Hematopoietic multipotent progenitor cell (in vitro differentiated cells): ENCODE measurements around the gene BPIFB2. TPM values are rescaled to one million over a fixed set of nuclear protein-coding genes. Genes with fewer than 3 reads are reported as not detected.
A peak's percentile ranks its signal among the peaks of the same experiment; 100 is the strongest.

Source experiments
- DNase-seq, 3 donors: peaks; one replicate each; pipeline ENCODE4 v3.0.0-alpha.2; 2011 to 2015; ENCODE audit warnings: low read depth in 2 of 3, low spot score in 2 of 3
- total RNA-seq: library from RNA; depleted of rRNA; stranded (reverse); fragments of >200 nt; gene quantifications from one replicate; pipeline ENCODE4 v1.2.3, GENCODE V29; 2012

The BPIFB2 gene
- total RNA-seq, 1 donor = not detected

DNA sequence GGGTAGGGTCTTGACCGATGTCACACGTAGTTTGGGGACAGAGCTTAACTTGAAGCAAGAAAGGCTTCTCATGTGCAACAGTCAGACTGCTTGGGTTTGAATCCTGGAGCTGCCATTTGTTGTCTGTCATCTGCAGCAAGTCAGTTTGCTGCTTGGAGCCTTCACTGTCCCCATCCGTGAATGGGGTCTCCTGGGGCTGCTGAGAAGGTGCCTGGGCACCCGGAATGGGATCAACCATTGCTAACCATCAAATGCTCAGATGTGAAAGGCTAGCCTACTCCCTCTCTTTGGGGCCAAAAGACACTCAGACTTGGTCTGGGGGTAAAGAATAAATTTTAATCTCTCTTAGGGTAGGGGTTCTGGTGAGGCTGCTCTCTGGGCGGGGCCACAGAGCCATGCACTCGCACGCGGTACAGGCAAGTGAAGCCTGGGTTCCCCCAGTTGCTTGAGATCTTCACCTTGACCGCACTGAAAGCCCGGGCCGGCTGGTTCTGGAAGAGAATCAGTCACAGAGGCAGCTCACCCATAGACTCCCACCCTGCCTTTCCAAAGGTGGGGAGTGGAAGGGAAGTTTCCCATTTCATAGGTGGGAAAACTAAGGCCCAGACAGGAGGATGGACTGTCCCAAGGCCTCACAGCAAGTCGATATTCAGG lies 23.9 kb upstream of the BPIFB2 start:
- DNase-seq = no peak

DNA sequence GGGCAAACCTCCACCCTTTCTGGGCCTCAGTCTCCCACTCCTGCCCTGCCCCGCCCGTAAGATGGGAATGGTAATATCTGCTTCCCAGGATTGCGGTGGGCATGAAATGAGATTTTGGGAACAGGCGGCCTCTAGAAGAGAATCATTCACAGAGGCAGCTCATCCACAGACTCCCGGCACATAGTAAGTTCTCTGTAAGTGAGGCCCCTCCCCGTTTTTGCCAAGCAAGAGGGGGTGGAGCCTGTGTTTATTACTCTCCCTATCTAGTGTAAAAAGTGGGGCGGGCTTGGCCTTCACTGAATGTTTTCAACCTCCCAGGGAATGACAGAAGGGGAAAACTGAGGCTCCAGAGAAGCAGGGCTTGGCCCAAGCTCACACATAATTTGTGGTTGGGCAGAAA lies 23.3 kb upstream of the BPIFB2 start:
- DNase-seq = no peak

DNA sequence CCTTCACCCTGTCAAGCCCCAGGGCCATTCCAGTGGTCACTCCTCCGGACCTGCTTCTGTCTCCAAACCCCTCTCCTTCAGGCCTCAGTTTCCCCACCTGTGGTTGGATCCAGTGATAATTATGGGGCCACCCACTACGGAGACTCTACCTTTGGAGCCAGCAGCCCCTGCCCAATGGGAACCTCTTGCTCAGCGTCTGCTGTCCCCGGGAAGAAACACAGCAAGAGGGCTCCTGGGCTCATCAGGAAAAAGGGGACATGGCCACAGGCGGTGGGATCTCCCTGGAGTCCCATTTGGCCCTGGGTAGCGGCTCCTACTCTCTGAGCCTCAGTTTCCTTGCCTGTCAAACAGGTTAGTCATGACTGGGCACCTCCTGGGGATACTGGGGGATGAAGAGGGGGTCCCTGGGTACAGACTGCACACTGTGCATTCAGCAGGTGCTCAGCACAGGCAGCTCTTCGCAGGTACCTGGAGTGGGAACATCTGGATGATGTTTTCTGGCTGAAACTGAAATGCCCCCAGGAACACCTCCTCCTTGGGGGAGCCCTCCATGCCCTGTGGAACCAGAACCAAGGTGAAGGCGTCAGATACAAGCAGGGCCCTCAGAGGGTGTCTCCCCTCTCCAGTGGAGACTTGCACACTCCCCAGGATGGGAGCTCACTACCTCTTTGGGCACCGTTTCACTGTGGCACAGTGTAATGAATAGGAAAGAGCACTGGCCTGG lies 22.7 kb upstream of the BPIFB2 start:
- DNase-seq = no peak

DNA sequence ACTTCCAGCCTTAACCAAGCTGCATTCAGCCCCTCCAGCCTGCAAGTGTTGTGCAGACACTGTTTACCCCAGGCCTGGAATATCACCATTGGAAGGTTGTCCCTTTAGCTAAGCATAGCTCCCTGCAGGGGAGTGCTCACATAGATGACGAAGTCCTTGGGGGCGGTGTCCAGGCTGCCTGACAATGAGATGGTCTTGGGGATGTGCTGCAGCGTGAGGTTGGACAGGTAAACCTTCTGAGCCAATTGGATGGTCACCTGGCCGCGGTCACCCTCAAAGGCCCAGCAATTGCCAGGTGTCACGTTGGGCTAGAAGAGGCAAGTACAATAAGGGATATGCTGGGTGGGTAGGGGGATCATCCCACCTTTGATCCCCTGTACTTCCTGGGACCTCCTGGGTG lies 21.9 kb upstream of the BPIFB2 start:
- no peak for DNase-seq

DNA sequence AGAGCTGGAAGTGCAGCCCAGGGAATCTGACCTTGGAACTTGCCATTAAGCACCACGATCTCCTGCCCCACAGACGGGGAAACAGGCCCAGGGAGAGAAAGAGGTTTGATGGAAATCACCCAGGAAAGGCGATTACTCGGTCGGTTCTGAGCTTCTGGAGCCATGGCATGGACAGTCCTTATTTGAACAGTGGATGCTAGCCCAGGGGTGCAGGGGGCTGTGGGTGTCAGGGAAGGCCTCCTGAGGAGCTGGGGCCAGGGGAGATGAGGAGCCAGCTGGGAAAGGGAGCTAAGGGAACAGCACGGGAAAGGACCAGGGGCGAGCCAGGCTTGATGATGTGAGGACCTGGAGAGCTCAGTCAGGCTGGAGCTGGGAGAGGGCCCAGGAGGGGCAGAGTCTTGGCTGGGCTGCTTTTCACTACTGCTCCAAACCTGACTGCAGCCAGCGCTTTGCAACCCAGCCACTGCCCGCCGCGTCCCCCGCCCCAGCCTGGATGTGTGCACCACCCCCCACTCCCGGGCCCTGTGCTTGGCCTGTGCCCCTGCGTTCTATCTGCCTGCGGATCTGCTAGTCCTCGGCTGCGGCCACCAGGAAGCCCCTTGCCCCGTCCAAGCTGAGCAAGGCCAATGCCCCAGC lies 21.1 kb upstream of the BPIFB2 start:
- no peak for DNase-seq

DNA sequence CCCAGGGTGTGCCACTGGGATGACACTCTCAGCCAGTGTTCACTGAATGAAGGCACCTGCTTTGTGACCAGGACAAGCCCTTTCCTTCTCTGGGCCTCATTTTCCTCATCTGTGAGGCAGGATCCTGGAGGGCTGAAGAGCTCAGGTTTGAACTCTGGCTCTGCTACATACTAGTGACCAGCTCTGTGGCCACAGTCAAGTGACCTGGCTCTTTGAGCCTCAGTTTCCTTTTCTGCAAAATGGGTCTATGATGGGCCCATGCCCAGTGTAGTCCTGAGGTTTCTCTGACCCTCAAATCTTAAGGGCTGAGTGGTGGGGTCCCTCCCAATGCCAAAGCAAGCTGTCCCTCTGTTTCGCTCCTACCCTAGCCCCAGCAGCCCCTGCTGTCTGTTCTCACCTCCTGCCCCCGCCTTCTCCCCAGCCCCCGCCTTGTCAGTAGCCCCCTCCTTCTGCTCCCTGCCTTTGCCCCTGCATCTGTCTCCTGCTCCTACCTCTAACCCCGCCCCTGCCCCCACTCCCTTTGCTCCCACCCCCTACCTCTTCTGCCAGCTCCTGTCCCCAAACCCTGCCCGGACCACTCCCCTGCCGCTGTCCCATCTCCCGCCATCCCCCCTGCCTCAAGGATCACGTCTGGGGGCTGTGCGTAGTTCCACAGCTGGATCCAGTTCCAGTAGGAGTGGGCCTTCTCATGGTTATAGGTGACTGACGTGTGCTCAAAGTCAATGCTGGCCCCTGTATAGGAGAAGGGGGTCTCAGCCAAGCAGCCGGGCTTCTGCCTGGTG lies 20.3 kb upstream of the BPIFB2 start:
- no peak for DNase-seq

DNA sequence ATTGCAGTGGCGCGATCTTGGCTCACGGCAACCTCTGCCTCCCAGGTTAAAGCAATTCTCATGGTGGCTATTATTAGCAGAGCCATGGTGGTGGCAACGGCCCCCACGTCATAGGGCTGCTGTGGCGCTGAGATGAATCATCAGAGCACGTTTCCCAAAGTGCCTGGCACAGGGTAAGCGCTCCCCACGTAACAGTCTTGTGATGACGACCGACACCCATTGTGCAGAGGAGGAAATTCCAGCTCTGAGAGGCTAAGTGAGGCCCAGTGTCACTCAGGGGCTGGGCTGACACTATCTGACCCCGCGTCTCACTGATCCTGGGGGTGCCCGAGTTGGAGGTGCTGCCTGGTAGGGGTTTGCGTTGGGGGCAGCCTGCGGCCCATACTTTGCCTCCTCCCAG lies 19.5 kb upstream of the BPIFB2 start:
- DNase-seq = no peak

DNA sequence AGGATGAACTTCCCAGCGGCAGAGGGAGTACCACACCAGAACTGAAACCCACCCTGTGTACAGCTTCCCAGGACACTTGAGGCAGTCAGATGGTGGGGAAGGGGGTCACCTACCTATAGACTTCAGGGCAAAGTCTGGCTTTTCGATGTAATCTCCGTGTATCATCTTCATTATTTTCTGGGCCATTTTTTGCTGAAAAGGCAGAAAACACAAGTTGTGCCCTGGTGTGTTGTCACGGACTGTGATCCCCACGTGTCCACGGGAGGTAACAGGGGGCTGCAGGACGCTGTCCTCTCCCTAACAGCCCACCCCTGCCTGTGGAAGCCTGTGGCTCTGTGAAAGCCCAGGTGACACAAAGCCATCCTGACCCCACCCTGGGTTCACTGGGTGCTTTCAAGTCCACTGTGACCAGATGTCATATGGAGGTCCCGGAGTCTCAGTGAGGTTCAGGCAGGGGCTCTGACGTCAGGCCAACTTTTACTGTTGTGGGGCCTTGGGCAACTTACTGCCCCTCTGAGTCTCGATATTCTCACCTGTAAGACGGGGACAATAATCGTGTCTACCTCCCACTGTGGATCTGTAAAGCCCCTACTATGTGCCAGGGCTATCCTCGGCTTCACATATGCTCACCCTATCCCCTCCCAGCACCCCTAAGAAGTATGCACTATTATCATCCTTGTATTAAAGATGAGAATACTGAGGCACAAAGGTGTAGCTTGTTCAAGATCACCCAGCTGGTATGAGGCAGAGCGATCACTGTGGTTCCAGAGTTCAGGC lies 17.8 kb upstream of the BPIFB2 start:
- no peak for DNase-seq

DNA sequence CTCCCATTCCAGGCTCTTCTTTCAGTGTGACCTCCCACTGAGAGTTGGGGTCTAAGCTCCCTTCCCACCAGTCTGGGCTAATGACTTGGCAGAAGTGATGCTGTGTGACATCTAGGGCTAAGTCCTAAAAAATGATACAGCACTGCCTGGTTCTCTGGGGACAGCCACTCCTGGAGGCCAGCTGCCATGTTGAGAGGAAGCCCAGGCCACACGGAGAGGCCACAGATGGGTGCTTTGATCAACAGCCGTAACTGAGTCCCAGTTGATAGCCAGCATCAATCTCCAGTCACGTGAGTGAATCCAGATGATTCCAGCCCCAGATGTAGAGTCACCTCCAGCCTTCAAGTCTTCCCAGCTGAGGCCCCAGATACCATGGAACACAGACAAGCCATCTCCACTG lies 17.1 kb upstream of the BPIFB2 start:
- no peak for DNase-seq

DNA sequence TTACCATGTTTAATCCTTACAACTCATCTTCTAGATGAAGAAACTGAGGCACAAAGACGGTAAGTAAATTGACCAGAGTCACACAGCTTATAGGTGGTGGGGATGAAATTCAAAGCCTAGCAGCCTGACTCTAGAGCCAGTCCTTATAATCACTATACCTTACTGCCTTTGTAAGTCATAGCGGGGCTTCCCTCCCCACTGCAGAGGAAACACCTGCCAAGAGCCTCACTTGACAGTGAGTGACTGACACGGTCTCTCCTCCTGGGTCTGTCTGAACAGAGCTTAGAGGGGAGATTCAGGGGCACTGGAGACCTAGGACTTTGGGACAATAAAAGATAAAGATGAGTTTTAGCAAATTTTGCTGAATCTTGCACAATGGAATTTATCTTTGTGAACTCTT lies 16.1 kb upstream of the BPIFB2 start:
- DNase-seq = no peak

DNA sequence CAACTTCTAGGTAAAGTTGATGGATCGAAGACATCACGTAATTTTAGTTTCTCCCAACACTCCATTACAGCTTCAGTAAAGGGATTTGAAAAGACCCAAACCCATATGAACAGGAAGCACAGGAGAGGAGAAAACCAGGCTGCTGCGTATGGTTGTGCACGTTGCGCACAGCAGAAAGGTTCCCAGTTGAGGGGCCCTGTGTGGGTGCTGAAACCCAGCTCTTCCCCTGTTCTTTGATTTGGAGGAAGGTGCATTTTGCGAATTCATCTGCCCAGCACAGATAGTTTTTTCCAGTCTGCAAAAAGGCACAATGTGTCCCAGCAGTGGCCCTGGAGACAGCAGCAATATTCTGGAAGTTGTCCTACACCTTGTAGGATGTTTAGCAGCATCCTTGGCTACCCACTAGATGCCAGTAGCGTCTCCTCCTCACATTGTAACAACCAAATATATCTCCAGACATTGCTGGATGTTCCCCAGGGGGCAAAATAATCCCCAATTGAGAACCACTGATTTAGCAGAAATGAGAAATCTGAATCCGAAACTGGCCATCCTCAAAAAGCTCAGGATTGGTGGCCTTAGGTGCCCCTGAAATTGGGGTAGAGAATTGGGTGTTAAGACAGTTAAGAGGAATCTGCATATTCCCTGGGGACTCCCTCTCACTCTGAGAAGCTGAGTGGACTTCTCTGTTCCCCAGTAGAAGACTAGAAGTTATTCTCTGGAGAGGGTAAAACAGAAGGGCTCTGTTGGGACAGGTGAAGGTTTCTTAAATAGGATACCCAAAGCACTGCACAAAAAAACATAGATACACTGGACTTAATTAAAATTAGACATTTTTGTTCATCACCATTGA lies 15.5 kb upstream of the BPIFB2 start:
- no peak for DNase-seq

DNA sequence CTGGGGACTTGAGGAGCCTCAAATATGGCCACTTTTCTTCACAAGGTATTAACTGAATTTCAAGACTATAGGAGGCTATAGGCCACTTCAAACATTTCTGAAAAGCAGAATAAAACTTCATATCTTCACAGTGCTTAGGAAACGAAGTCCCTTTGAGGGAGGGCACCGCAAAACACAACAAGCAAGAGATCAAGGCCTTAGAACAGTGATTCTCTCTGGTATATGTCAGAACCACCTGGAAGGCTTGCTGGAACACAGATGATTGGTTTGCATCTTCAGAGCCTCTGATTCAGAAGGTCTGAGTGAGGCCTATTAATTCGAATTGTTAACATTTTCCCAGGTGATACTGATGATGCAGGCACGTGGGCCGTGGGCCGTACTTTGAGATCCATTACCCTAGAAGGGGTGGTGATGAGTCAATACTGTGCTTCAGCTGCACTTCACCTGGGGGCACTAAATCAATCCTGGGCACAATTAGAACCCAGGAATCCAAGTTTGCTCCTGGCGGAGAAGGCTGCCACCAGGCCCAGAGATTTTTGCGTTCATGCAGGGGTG lies 13.9 kb upstream of the BPIFB2 start:
- no peak for DNase-seq

DNA sequence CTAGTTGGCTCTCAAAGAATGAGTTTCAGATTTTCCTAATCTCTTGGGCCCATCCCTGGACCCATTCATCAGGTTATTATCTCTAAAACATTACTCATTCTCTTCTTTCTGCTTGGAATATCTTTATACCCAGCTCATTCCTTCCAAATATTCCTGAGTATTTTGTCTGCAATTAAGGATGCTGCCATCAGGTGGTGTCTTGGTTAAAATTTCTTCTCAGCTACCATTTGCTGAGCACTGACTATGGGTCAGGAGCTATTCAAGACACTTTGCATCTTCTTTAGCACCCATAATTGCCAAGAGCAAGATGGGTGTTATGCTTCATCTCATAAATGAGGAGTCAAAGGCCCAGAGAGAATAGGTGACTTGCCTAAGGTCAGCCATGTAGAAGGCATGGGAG lies 11.7 kb upstream of the BPIFB2 start:
- DNase-seq = no peak

DNA sequence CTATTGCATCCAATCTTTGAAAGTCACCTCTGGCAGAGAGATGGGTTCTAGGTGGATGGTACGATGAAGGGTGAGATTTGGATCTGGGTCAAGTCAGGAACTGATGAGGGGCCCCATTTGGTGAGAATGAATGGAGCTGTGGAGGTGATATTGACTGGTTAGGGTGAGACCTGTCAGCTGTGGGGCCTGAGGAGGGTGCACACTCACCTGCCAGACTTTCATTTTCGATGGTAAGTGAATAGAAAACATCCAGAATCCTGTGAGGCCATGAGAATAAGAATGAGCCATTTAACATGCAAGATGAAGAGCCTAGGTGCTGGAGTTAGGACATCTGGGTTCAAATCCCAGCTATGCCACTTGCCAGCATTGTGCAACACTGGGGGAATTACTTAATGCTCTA lies 10.1 kb upstream of the BPIFB2 start:
- DNase-seq = no peak

DNA sequence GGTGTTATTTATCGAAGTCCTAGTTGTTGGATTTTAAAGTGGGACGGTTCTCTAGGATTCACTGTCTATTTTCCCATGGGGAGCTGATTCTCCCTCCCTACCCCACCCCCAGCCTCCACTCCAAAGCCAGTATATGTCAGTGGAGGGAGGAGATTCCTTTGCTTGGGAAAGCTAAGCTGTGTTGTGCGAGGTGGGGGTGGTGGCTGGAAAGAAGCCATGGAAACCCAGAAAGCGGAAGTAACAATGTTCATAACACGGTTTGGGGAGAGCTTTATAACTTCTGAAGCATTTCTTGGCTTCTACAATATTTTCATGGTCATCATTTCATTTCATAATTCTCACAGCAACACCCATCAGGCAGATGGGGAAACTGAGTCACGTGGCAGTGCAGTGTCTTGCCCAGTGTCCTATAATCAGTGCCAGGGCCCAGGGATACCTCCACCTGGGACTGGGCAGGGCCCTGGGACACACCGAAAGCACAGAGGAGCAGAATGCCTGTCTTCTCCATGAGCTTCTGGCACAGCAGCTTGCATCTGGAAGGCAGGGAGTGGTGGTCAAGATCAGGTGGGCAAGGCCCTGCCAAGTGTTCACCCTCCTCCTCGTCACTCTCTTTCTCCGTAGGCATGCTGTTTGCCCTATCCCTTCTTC lies 7.8 kb upstream of the BPIFB2 start:
- DNase-seq = peak in 2 of 3 donors; percentile 46 to 68

DNA sequence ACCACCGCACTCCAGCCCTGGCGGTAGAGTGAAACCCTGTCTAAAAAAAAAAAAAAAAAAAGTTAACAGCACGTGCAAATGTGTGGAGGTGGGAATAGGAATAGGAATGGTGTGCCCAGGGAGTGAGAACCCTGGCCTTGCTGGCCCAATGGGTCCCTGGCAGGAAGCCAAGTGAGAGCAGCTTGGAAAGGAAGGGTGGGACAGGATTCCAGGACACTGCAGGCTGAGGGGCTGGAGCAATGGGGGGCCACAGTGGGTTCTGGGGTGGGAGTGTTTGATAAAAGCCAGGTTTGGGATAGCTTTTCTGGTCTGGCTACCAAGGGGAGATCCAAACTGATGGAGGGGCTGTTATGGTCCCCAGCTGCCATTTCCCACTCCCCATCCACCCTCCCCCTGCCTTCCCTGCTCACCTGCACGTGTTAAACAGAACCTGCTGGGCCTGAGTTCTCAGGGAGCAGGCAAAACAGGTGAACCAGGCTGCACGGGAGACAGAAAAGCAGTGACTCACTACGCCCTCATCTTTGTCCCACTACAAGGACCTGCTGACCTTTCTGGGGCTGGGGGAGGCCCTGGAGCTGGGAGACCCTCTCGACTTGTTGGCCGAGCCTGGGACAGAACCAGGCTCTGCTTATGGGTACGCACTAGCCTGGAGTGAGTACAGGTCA lies 6.6 kb upstream of the BPIFB2 start:
- DNase-seq = no peak

DNA sequence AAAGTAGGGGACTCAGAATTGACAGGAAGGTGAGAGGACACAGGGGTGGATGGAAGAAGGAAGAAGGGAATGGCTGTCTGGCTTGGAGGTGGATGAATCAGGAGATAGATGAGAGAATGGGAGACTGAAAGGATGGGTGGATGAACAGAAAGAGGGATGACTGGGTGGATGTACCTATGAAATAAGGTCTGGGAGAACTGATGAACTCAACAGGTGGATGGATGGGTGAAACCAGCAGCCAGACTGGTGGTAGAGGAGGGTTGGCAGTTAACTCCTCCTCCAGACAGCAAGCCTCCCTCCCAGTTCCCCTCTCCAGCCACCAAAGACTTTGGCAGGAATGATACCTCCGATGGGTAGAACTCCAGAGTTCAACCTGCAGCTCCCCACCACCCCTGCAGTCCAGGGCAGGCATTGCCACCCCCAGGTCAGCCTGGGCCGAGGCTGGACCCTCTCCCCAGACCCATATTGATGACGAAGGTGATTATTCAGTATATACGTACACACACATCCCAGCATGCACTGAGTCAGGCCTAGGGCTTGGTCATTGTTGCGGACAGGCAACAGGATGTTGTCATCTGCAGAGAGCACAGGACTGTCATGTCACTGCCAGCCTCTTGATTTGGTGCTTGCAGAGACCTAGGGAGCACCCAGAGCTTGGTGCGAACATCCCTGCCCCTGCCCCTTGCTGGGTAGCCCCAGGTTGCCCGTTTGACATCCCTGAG lies 5.3 kb upstream of the BPIFB2 start:
- no peak for DNase-seq
